Measurements from ENCODE around the gene CEP131.

CEP131 gene

GRCh38 chr17:81222906-81223761 is at the start of gene CEP131:
Gene CEP131 (minus strand): TSS chr17:81222965. CDS start chr17:81220056, 2,909 bp downstream.
- Histone ChIP-seq H3K4me1 (ENCODE audit: insufficient read depth, low read length) (peaks cover 14% of the 10 kb centered on the region), H3K27ac (ENCODE audit: low read depth, low read length) (peak within 1 kb of the TSS; percentile 61), H3K9me3 (ENCODE audit: low read length) (no peaks in the 10 kb centered on the region), H3K9ac (ENCODE audit: low read length) (peak within 1 kb of the TSS; percentile 61), H3K36me3 (ENCODE audit: insufficient read depth, low read length) (no peaks in the 10 kb centered on the region), H3K4me3 (ENCODE audit: low read depth in 1 of 2, low read length in 2 of 2) (peak within 1 kb of the TSS; percentile 65 to 89), H3K27me3 (ENCODE audit: control insufficient read depth in 1 of 2, insufficient read depth in 2 of 2, low read length in 2 of 2) (no peaks in the 10 kb centered on the region)

DNA sequence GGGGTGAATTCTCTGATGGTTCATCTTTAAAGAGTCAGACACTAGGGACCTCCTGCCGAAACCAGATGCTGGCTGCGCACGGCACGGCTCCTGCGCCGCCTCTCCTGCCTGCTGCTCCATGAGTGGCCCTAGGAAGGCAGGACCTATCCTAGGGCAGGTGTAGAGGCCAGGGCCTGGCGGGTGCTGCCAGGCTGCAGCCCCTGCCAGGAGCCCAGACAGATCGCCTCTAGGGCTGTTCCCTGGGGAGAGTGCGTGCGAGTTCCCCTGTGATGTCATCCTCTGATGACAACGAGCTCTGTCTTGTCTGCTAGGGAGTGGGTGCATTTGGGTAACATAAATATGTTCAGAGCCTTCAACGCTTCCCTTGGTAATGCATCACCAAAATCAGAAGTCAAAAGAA is 48.5 kb upstream of the CEP131 start:
- H3K4me3 ChIP-seq (ENCODE audit: low read depth in 1 of 2, low read length in 2 of 2): no peak overlapping the region
- H3K9ac ChIP-seq (ENCODE audit: low read length): no peak overlapping the region
- H3K27me3 ChIP-seq (ENCODE audit: control insufficient read depth in 1 of 2, insufficient read depth in 2 of 2, low read length in 2 of 2): no peaks in the 10 kb centered on the region
- H3K9me3 ChIP-seq (ENCODE audit: low read length): no peaks in the 10 kb centered on the region
- no peak overlapping the region for H3K27ac ChIP-seq (ENCODE audit: low read depth, low read length)
- H3K4me1 ChIP-seq (ENCODE audit: insufficient read depth, low read length): no peaks in the 10 kb centered on the region
- H3K36me3 ChIP-seq (ENCODE audit: insufficient read depth, low read length): peaks cover 47% of the 10 kb centered on the region

DNA sequence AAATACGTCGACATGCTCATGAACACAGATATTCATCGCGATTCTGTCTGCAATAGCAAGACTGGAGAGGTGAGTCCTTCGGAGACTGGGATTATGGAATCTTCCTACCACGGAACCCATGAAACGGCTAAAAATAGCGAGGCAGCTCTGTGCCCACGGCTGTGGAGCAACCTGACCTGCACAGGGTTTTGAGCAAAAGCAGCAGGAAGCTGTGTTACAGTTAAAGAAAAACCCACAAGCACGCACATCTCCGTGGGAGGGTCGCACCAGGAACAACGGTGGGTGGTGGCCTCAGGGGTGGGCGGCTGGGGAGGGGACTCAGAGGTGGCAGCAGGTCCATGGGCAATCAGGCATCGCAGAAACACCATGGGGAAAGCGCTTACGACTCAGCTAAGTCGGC is 47.5 kb upstream of the CEP131 start:
- H3K4me3 ChIP-seq (ENCODE audit: low read depth in 1 of 2, low read length in 2 of 2): no peak overlapping the region
- H3K4me1 ChIP-seq (ENCODE audit: insufficient read depth, low read length): no peaks in the 10 kb centered on the region
- no peak overlapping the region for H3K9ac ChIP-seq (ENCODE audit: low read length)
- H3K27ac ChIP-seq (ENCODE audit: low read depth, low read length): no peak overlapping the region
- H3K36me3 ChIP-seq (ENCODE audit: insufficient read depth, low read length): peaks cover 47% of the 10 kb centered on the region
- H3K27me3 ChIP-seq (ENCODE audit: control insufficient read depth in 1 of 2, insufficient read depth in 2 of 2, low read length in 2 of 2): no peaks in the 10 kb centered on the region
- H3K9me3 ChIP-seq (ENCODE audit: low read length): no peaks in the 10 kb centered on the region

GRCh38 chr17:81267390-81268067 is 44.8 kb upstream of the CEP131 start:
- Histone ChIP-seq H3K27ac (ENCODE audit: low read depth, low read length) (no peak overlapping the region), H3K9ac (ENCODE audit: low read length) (no peak overlapping the region), H3K9me3 (ENCODE audit: low read length) (no peaks in the 10 kb centered on the region), H3K4me3 (ENCODE audit: low read depth in 1 of 2, low read length in 2 of 2) (no peak overlapping the region), H3K27me3 (ENCODE audit: control insufficient read depth in 1 of 2, insufficient read depth in 2 of 2, low read length in 2 of 2) (no peaks in the 10 kb centered on the region), H3K4me1 (ENCODE audit: insufficient read depth, low read length) (no peaks in the 10 kb centered on the region), H3K36me3 (ENCODE audit: insufficient read depth, low read length) (peaks cover 32% of the 10 kb centered on the region)

- H3K36me3 ChIP-seq (ENCODE audit: insufficient read depth, low read length): peaks cover 31% of the 10 kb centered on the region
- H3K4me3 ChIP-seq (ENCODE audit: low read depth in 1 of 2, low read length in 2 of 2): no peak overlapping the region
- H3K27me3 ChIP-seq (ENCODE audit: control insufficient read depth in 1 of 2, insufficient read depth in 2 of 2, low read length in 2 of 2): no peaks in the 10 kb centered on the region
- no peak overlapping the region for H3K27ac ChIP-seq (ENCODE audit: low read depth, low read length)
- H3K9me3 ChIP-seq (ENCODE audit: low read length): no peaks in the 10 kb centered on the region
- no peak overlapping the region for H3K9ac ChIP-seq (ENCODE audit: low read length)
- H3K4me1 ChIP-seq (ENCODE audit: insufficient read depth, low read length): no peaks in the 10 kb centered on the region
These were observed 42.8 kb upstream of the CEP131 start for GRCh38 chr17:81265576-81265975.

GRCh38 chr17:81264640-81265039 is 41.9 kb upstream of the CEP131 start:
- Histone ChIP-seq H3K9me3 (ENCODE audit: low read length) (no peaks in the 10 kb centered on the region), H3K9ac (ENCODE audit: low read length) (no peak overlapping the region), H3K4me3 (ENCODE audit: low read depth in 1 of 2, low read length in 2 of 2) (no peak overlapping the region), H3K4me1 (ENCODE audit: insufficient read depth, low read length) (no peaks in the 10 kb centered on the region), H3K27me3 (ENCODE audit: control insufficient read depth in 1 of 2, insufficient read depth in 2 of 2, low read length in 2 of 2) (no peaks in the 10 kb centered on the region), H3K27ac (ENCODE audit: low read depth, low read length) (no peak overlapping the region), H3K36me3 (ENCODE audit: insufficient read depth, low read length) (peaks cover 26% of the 10 kb centered on the region)

DNA sequence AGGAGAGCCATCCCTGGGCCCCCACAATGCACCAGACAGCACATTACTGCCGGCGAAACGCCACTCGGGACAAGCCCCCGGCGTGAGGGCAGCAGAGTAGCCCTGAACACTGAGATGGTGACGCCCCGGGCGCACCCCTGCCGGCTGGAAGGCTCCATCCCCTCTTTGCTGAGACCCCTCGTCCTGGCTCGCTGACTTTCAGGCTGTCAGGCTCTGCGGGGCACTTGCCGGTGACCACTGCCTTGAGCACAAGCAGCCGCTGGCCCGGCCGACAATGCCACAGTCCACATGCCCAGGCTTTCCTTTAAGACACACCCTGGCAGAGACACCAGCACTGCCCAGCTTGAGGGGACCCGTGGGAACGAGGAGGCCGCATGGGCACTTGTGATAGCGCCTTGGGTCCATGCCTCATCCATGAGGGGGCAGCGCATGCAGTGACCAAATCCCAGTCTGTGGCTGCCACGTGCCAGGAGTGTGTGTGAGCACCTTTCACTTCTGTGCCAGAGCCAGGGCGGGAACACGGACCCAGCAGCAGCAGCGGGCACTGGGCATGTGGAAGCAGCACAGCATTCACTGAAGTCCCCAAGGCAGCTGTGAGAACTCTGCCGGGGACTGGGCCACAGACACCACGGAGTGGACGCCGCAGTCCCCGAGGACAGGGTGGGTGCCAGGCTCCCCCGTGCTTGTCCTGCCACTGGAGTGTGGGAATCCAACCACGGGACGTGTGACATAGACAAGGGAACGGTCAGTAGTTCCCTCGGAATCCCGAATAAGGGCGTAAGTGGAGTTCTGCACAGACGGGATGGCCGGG is 40.8 kb upstream of the CEP131 start:
- H3K4me3 ChIP-seq (ENCODE audit: low read depth in 1 of 2, low read length in 2 of 2): no peak overlapping the region
- no peaks in the 10 kb centered on the region for H3K4me1 ChIP-seq (ENCODE audit: insufficient read depth, low read length)
- H3K27me3 ChIP-seq (ENCODE audit: control insufficient read depth in 1 of 2, insufficient read depth in 2 of 2, low read length in 2 of 2): no peaks in the 10 kb centered on the region
- H3K27ac ChIP-seq (ENCODE audit: low read depth, low read length): no peak overlapping the region
- peaks cover 26% of the 10 kb centered on the region for H3K36me3 ChIP-seq (ENCODE audit: insufficient read depth, low read length)
- no peaks in the 10 kb centered on the region for H3K9me3 ChIP-seq (ENCODE audit: low read length)
- no peak overlapping the region for H3K9ac ChIP-seq (ENCODE audit: low read length)

DNA sequence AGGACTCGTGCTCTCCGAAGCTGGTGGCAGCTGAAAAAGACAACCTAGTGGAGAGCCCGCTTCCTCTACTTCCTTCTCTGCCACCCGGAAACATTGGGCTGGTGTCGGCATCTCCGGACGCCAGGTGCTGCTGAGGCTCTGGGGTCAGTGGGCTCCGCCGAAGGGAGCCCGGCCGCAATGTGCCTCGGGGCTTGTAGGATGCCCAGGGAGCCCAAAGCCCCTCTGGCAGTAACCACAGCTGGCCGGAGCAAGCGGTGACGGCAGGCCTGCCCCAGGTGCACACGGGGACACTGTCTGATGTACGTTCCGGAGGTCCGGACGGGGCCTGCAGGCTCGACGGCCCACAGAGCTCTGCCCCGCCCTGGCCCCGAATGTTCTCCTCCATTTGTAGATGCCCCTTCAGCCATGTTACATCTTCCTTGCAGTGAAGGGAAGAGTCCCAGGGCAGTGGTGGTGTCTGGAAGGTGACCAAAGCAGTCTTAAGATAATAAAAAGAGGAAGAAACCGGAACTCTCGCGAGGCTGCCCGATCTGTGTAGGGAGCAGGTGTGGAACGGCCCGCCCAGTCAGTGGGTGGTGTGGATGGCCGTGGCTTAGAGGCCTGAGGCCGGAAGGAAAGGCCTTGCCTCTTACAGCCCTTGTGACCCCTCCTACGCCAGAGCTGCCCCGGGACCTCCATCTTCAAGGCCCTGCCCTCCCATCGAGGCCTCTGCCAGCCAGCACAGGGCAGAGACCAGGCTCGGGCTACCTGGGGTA is 39.0 kb upstream of the CEP131 start:
- Histone ChIP-seq H3K9me3 (ENCODE audit: low read length) (no peaks in the 10 kb centered on the region), H3K9ac (ENCODE audit: low read length) (no peak overlapping the region), H3K4me3 (ENCODE audit: low read depth in 1 of 2, low read length in 2 of 2) (no peak overlapping the region), H3K27ac (ENCODE audit: low read depth, low read length) (no peak overlapping the region), H3K4me1 (ENCODE audit: insufficient read depth, low read length) (no peaks in the 10 kb centered on the region), H3K36me3 (ENCODE audit: insufficient read depth, low read length) (peaks cover 29% of the 10 kb centered on the region), H3K27me3 (ENCODE audit: control insufficient read depth in 1 of 2, insufficient read depth in 2 of 2, low read length in 2 of 2) (no peaks in the 10 kb centered on the region)

DNA sequence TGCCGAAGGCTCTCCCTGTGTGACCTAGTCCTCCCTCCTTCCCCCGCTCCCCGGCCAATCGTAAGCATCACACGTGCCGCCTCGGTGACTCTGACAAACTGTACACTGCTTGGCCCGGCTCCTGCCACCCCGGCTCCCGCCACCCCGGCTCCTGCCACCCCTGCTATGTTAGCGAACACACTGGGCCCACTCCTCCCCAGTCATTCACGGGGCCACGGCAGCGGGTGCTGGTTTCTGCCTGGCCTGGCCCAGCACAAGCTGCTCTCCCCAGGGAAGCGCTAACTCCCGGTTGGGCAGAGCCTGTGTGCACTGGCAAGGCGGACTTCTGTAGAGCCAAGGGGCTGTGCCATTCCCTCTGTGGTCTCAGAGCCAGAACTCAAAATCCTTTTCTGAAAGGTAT is 38.3 kb upstream of the CEP131 start:
- Histone ChIP-seq H3K9me3 (ENCODE audit: low read length) (no peaks in the 10 kb centered on the region), H3K27me3 (ENCODE audit: control insufficient read depth in 1 of 2, insufficient read depth in 2 of 2, low read length in 2 of 2) (no peaks in the 10 kb centered on the region), H3K9ac (ENCODE audit: low read length) (no peak overlapping the region), H3K4me1 (ENCODE audit: insufficient read depth, low read length) (no peaks in the 10 kb centered on the region), H3K4me3 (ENCODE audit: low read depth in 1 of 2, low read length in 2 of 2) (no peak overlapping the region), H3K27ac (ENCODE audit: low read depth, low read length) (no peak overlapping the region), H3K36me3 (ENCODE audit: insufficient read depth, low read length) (peaks cover 29% of the 10 kb centered on the region)

DNA sequence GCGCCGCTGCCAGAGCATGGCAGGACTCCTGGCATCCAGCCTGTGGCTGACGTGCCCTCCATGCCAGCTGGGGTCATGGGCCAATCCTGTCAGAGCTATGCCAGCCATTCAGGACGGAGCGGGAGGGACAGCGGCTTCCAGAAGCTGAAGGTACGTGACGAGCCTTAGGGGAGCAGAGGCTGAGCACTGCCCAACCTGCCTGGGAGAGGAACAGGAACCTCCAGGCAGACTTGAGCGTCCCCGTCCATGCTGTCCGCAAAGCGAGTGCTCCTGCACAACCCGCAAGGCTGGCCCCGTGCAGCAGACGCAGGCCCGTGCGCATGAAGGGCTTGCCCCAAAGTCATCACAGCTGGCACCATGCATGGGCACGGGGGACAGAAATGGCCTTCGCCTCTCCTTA is 37.9 kb upstream of the CEP131 start:
- peaks cover under 1% of the 10 kb centered on the region for H3K4me1 ChIP-seq (ENCODE audit: insufficient read depth, low read length)
- no peak overlapping the region for H3K27ac ChIP-seq (ENCODE audit: low read depth, low read length)
- no peaks in the 10 kb centered on the region for H3K9me3 ChIP-seq (ENCODE audit: low read length)
- H3K9ac ChIP-seq (ENCODE audit: low read length): no peak overlapping the region
- H3K27me3 ChIP-seq (ENCODE audit: control insufficient read depth in 1 of 2, insufficient read depth in 2 of 2, low read length in 2 of 2): no peaks in the 10 kb centered on the region
- H3K4me3 ChIP-seq (ENCODE audit: low read depth in 1 of 2, low read length in 2 of 2): no peak overlapping the region
- peaks cover 29% of the 10 kb centered on the region for H3K36me3 ChIP-seq (ENCODE audit: insufficient read depth, low read length)

GRCh38 chr17:81260171-81260570 is 37.4 kb upstream of the CEP131 start:
- no peaks in the 10 kb centered on the region for H3K27me3 ChIP-seq (ENCODE audit: control insufficient read depth in 1 of 2, insufficient read depth in 2 of 2, low read length in 2 of 2)
- H3K4me1 ChIP-seq (ENCODE audit: insufficient read depth, low read length): peaks cover 5% of the 10 kb centered on the region
- H3K9me3 ChIP-seq (ENCODE audit: low read length): no peaks in the 10 kb centered on the region
- H3K9ac ChIP-seq (ENCODE audit: low read length): no peak overlapping the region
- no peak overlapping the region for H3K4me3 ChIP-seq (ENCODE audit: low read depth in 1 of 2, low read length in 2 of 2)
- no peak overlapping the region for H3K27ac ChIP-seq (ENCODE audit: low read depth, low read length)
- H3K36me3 ChIP-seq (ENCODE audit: insufficient read depth, low read length): peaks cover 29% of the 10 kb centered on the region

All from muscle layer of colon (tissue), 2 donors.